Ishikawa (cell line): Measurements from ENCODE around the gene TTLL7.

Source experiments
- CEBPB ChIP-seq: IDR thresholded peaks from 2 replicates; pipeline ENCODE4 v1.6.1; 2012
- CREB1 ChIP-seq: IDR thresholded peaks from 2 replicates; pipeline ENCODE4 v1.6.1; 2012; ENCODE audit warnings: low read depth
- EGR1 ChIP-seq: IDR thresholded peaks from 2 replicates; pipeline ENCODE4 v1.6.1; 2012
- EP300 ChIP-seq: IDR thresholded peaks from 2 replicates; pipeline ENCODE4 v1.6.1; 2012; ENCODE audit warnings: borderline replicate concordance
- FOXM1 ChIP-seq: IDR thresholded peaks from 2 replicates; pipeline ENCODE4 v1.6.1; 2012; ENCODE audit warnings: low read depth, borderline replicate concordance
- MAX ChIP-seq: IDR thresholded peaks from 2 replicates; pipeline ENCODE4 v1.6.1; 2012
- NFIC ChIP-seq: IDR thresholded peaks from 2 replicates; pipeline ENCODE4 v1.6.1; 2012
- RAD21 ChIP-seq: IDR thresholded peaks from 2 replicates; pipeline ENCODE4 v1.6.1; 2012; ENCODE audit warnings: low read depth
- REST ChIP-seq: IDR thresholded peaks from 2 replicates; pipeline ENCODE4 v1.6.1; 2012; ENCODE audit warnings: low read depth, mild to moderate bottlenecking
- TAF1 ChIP-seq: IDR thresholded peaks from 2 replicates; pipeline ENCODE4 v1.6.1; 2012; ENCODE audit warnings: low read depth, mild to moderate bottlenecking
- TCF12 ChIP-seq: IDR thresholded peaks from 2 replicates; pipeline ENCODE4 v1.6.1; 2012; ENCODE audit warnings: low read depth
- TEAD4 ChIP-seq: IDR thresholded peaks from 2 replicates; pipeline ENCODE4 v1.6.1; 2012
- YY1 ChIP-seq: IDR thresholded peaks from 2 replicates; pipeline ENCODE4 v1.6.1; 2012; ENCODE audit warnings: low read depth
- ZBTB7A ChIP-seq: IDR thresholded peaks from 2 replicates; pipeline ENCODE4 v1.6.1; 2012; ENCODE audit warnings: low read depth
- TF ChIP-seq, protein P1 (sequence below): IDR thresholded peaks from 2 replicates; pipeline ENCODE4 v1.6.1; 2012

Gene TTLL7

DNA sequence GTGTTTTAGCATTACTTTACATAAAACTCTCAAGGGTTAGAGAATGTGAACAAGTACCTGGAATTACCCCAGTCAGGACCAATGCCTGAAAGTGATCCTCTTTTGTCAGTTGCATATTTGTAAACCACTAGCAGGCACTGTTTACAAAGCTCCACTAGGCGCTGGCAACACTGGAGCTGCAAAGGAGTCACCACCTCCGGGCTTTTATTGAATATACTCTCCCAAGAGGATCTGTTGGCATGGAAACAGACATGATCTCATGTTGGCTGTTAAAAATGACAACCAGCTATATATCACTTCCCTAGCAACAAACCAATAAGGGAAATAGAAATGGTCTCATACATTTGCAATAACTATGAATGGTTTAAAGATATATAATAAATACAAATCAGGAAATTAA is 116.0 kb downstream of the TTLL7 start:
- no peak for TF ChIP-seq ZBTB7A
- TF ChIP-seq RAD21 = peak; percentile 25; the same call in 1 of the 2 replicates

- no peak for TF ChIP-seq TAF1
- no peak for TF ChIP-seq TCF12
- TF ChIP-seq, protein P1, sequence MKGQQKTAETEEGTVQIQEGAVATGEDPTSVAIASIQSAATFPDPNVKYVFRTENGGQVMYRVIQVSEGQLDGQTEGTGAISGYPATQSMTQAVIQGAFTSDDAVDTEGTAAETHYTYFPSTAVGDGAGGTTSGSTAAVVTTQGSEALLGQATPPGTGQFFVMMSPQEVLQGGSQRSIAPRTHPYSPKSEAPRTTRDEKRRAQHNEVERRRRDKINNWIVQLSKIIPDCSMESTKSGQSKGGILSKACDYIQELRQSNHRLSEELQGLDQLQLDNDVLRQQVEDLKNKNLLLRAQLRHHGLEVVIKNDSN = no peak
- TF ChIP-seq MAX = no peak
- TF ChIP-seq RAD21 = no peak
- no peak for TF ChIP-seq EGR1
- no peak for TF ChIP-seq CREB1
- TF ChIP-seq REST = no peak
- no peak for TF ChIP-seq TEAD4
- no peak for TF ChIP-seq CEBPB
- TF ChIP-seq YY1 = no peak
- no peak for TF ChIP-seq FOXM1
- TF ChIP-seq NFIC = no peak
- TF ChIP-seq ZBTB7A = no peak
Observed at GRCh38 chr1:83872515-83872914, 126.4 kb downstream of the TTLL7 start.

GRCh38 chr1:83864991-83865390 is 133.9 kb downstream of the TTLL7 start:
- no peak for TF ChIP-seq YY1
- TF ChIP-seq CREB1 = no peak
- no peak for TF ChIP-seq RAD21
- TF ChIP-seq EP300 = no peak
- no peak for TF ChIP-seq MAX
- no peak for TF ChIP-seq CEBPB
- no peak for TF ChIP-seq REST
- no peak for TF ChIP-seq FOXM1
- TF ChIP-seq TAF1 = no peak

DNA sequence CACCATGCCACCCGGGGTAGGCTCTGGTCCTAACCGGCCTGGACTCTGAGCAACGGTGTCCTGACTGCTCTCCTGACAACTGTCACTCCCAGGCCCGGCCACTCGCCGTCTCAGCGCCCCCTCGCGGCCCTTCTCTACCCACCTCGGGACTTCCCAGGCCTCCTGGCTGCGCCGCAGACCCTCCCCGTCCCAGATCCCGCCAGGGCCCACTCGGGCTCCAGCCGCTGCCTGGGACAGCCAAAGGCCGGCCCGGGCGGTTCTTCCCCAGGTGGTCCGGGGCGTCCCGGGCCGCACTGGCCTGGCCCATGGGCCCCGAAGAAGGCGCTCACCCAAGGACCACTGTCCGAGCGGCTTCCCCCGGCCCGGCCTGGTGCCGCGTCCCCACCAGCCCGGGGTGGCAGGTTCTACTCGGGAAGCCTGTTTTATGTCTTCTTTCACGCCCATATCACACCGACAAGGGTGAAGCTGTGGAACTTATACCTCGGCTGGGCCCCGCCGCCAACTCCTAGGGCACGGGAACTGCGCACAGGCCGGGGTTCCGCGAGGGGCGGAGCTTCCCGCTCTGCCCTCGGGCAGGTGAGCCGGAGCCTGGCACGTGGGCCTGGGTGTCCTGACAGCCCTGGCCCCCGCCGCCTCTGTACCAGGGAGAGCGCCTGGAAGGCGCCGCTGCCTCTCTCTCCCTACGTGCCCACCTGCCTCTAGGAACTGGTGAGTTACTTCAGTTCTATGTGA is 138.3 kb downstream of the TTLL7 start:
- 0 out of 2 replicates have a peak, but pooled peaks have one; percentile 31 for TF ChIP-seq TAF1
- no peak for TF ChIP-seq FOXM1
- TF ChIP-seq CREB1 = no peak
- TF ChIP-seq, protein P1 = peak; percentile 78
- no peak for TF ChIP-seq TEAD4
- TF ChIP-seq ZBTB7A = peak; percentile 80
- TF ChIP-seq REST = peak; percentile 37
- peak; percentile 39; the same call in 1 of the 2 replicates for TF ChIP-seq TCF12
- TF ChIP-seq YY1 = no peak
- peak; percentile 99 for TF ChIP-seq MAX
- no peak for TF ChIP-seq NFIC
- no peak for TF ChIP-seq EGR1
- no peak for TF ChIP-seq CEBPB
- peak; percentile 72 for TF ChIP-seq RAD21
- no peak for TF ChIP-seq EP300
